HG02623 (cell line): ENCODE results near the gene DENND4A.

ENCODE experiments used
- ATAC-seq: cut with Tn5 transposase; IDR thresholded peaks from one replicate; pipeline ENCODE4 v1.9.1; 2021; ENCODE audit warnings: moderate library complexity; ENCODE audit not compliant: unreplicated experiment

Gene DENND4A

DNA sequence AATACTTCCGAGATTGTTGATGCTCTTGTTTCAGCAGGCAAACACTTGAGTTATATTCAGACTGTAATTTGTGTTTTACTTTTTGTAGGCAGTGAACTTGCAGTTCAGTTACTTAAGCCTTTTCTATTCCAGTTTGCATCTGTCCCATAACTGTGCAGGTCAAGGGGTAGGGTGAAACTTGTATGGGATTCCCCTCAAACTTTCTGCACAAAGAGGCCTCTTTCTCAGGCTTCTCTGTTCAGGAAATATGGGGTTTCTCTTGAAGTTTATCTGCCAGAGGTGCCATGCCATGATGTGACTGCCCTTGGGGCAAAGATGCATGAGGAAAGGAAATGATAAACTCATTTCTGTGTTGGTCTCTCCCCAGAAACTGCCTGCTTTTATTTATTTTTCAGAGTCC is 103.6 kb downstream of the DENND4A start:
- no peak for ATAC-seq

DNA sequence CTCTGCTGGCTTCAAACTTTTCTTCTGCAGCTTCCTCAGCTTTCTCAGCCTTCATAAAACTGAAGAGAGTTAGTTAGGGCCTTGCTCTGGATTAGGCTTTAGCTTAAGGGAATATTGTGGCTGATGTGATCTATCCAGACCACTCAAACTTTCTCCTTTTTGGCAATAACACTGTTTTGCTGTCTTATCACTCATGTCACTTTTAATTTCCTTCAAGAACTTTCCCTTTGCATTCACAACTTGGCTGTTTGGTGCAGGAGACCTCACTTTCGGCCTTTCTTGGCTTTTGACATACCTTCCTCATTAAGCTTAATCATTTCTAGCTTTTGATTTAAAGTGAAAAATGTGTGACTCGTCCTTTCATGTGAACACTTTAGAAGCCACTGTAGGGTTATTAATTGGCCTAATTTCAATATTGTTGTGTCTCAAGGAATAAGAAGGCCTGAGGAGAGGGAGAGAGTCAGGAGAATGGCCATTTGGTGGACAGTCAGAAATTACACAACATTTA is 109.6 kb downstream of the DENND4A start:
- no peak for ATAC-seq

DNA sequence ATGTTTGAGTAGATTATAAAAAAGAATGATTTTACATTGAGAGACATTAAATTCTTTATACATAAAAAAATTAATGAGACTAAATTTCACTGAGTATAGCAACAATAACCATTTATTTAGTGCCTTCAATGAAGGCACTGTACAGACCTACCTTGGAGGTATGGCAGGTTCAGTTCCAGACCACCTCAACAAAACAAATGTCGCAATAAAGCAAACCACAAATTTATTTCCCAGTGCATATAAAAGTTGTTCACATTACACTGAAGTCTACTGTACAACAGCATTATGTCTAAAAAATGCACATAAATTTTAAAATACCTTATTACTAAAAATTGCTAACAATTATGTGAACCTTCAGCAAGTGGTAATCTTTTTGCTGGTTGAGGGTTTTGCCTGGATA is 111.5 kb downstream of the DENND4A start:
- no peak for ATAC-seq

DNA sequence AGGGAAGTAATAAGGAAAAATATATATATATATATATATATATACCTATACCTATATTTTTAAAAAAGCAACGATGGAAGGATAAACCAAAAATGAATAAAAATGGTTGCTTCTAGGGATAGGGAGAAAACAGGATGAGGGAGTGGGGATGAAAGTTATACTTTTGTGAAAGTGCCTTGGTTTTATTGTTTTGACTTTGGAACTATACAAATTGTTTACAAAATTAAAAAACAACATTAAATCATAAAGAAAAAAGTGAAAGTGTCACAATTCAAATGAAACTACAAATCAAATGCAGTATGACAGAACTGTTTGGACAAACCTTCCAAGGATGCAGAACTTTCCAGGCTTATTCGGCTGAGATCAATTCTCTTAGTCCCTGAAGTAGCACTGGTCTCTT is 116.0 kb downstream of the DENND4A start:
- ATAC-seq: no peak

DNA sequence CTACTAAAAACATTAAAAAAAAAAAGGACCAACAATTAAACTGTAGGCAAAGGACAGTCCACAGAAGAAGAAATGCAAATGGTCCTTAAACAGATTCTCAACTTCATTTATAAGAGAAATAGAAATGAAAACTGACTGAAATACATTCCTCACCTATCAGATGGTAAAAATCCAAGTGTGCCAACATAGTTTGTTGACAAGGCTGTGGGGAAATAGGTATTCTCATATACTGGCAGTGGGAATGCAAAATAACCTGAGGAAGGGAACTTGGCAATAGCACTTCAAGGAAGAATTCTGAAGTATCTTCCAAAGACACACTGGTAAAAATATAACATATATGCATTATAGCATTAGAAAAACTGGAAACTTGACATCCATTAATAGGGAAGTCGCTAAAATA is 116.5 kb downstream of the DENND4A start:
- no peak for ATAC-seq

DNA sequence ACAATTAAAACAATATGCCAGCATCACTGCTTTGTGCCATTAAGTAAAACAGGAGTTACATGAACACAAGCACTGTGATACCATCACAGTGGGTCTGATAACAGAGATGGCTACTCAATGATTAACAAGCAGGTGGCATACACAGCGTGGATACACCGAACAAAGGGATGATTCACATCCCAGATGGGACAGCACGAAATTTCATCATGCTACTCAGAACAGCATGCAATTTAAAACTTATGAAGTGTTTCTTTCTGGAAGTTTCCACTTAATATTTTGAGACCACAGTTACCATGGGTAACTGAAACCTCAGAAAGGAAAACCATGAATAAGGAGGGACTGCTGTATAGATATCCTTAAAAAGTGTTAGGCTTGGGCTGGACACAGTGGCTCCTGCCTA is 125.8 kb downstream of the DENND4A start:
- ATAC-seq: no peak

DNA sequence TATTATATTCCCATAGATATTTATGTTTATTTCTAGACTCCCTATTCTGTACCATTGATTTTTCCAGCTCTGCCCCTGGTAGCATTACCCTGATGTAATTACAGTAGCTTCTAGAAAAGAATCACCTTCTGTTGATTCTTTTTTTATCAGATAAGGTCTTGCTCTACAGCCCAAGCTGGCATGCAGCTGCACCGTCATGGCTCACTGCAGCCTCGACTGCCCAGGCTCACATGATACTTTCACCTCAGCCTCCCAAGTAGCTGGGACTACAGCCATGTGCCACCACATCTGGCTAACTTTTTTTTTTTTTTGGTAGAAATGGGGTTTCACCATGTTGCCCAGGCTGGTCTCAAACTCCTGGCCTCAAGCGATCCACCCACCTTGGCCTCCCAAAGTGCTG is 128.6 kb downstream of the DENND4A start:
- ATAC-seq: no peak

DNA sequence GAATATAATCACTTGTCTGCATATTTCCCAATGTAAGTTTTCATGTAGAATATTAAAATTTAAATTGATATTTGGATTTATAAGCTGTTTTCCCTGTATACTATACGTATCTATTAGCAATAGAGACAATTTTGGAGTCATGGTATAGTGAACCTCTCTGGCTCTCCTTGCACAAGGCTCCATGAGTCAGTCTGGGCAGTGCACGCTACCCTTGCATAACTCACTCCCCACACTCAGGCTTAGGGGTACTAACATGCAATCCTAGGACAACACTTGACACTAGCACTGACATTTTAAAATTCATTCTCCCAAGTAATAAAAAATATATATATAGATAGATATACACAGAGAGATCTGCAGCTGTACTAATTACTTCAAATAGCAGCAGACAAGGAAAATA is 131.2 kb downstream of the DENND4A start:
- no peak for ATAC-seq

DNA sequence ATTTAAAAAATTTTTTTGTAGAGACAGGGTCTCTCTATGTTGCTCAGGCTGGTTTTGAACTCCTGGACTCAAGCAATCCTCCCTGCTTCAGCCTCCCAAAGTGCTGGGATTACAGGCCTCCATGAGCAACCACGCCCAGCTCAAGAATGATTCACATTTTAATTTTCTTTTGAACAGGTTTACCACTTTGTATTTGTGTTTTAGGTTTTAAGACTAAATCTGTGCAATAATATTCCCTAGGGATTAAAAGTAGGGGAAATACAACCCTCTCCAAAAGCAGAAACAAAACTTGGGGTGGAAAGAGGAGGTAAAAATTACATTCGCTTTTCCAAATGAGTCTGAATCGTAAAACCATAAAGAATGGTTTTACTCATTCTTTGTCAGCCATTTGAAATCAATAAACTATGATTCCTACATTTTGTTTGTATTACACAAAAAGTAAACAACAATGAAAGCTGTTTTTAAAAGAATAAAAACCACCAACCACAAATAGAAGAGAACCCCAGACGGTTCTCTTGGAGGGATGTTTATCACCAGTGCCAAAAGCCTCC is 132.5 kb downstream of the DENND4A start:
- ATAC-seq: no peak

DNA sequence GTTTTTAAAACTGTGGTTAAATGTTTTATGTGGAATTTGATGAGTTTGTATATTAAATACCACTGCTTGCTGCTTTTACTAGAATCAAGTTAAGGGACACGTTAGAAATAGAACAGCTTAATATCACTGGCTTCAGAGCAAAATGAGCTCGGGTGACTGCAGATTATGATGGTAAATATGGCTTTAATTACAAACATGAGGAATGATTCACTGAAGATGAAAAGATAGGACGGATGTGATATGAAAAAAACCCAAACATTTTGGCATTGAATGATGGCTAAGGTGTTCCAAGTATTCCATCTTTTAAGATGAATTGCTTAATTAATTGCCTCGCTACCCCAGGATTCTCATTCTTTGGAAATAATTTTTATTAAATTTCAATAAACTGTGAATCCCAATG is 136.6 kb downstream of the DENND4A start:
- ATAC-seq: no peak

DNA sequence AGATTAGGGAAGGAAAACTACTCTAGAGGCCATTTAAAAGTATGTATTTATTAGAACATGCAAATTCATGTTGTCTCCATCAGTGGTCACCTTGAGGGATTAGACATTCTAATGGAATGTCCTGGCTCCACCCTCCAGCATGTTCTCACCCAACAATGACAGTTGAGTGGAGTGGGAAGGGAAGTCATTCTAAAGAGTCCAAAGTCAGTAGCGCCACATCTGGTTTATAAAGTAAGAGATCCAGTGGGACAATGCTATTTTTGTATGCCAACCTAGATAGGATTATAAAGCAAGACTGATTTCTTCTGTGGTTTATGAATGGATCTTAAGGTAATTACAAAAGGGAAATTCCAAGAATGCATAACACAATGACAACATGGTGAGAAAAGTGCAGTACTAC is 137.1 kb downstream of the DENND4A start:
- no peak for ATAC-seq

DNA sequence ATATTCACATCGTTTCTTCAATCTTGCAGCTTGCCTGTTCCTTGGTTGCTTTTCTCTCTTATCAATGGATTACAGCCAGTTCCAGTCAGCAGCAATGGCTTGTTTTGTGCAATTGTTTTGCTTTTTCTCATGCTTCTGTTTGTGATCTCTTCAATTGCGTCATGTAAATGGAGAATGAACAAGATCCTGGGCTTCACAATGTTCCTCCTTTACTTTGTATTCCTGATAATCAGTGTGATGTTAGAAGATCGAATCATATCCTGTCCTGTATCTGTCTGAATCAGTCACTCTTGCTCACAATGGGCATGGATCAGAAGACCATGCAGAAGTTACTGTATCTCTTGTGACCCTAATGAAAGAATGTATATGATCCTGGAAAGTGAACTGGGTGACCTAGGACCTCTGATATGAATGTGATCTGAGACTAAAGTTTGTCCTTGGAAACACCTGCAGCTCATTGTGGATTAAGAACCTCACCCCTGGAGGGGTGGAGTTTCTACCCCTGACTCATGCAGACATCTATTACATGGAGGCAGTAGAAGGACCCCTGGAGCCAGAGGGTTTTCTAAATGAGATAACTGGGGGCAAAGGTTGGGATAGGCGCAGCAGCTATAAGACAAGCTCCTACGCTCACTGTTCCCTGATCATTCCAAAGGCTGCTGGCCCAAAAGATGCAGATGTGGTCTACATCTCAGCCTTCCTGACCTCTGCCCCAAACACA is 138.1 kb downstream of the DENND4A start:
- no peak for ATAC-seq

DNA sequence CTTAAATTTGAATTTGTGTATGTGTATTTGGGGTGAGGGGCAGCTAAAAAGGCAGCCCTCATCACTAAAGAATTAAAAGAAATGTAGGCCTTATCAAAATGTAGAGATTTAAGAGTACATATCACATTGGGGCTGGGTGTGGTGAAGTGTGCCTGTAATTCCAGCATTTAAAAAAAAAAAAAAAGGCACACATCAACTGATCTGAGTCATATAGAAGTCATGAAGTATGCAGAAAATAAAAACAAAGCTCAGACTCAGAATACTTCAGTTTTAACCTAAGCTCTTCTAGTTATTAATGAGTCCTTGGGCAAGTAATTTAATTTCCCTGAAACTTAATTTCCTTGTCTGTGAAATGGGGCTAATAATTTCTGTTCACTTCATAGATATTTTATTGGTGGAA is 138.8 kb downstream of the DENND4A start:
- no peak for ATAC-seq

DNA sequence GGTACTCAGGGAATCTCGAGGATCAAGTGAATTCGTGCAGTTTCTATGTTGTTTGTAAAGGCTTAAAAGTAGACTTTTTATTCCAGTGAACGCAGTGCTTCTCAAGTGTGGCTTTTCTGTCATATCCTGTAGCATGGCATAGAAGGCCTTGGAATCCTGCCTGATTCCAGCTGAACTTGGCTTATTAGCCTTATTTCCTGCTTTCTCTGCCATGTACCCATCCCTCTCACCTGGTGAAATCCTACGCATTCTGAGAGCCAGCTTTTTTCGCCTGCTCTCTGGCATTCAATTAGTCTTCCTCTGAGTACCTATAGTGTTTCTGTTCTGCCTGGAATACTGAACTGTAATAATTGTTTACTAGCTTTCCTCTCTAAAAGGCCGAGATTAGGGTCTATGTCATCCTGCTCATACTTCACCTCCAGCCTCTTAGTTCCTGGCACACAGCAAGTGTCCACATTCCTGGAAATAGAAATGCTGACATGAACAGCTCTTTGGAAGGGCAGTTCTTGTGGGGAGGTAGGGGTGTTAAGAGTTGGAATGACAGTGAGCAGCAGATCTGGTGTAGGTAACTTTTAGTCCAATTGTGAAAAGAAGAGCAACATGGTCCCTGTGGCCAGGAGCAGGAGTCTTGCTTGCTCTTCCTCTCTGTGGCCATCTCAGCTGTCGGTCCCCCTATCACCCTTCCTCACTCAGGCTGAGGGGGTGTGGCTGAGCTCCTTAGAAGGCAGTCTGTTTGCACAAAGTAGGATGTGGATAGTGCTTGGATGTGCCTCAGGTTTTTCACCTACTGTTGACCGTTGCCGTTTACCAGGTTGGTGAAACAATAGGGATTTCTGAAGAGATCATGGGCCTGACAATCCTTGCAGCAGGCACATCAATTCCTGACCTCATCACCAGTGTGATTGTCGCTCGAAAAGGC is 140.0 kb downstream of the DENND4A start:
- ATAC-seq: no peak

DNA sequence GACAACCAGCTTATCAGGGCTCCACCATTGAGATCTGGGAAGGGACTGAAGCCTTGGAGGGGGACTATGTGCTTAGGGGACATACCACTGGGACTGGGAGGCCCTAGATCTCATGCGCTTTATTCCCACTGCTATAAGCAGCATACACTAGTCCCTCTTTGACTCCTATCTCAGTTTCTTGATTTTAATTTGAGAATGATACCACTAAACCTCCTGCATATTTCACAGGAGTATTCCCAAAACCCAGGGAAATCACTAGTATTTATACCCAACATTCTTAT is 141.1 kb downstream of the DENND4A start:
- no peak for ATAC-seq

DNA sequence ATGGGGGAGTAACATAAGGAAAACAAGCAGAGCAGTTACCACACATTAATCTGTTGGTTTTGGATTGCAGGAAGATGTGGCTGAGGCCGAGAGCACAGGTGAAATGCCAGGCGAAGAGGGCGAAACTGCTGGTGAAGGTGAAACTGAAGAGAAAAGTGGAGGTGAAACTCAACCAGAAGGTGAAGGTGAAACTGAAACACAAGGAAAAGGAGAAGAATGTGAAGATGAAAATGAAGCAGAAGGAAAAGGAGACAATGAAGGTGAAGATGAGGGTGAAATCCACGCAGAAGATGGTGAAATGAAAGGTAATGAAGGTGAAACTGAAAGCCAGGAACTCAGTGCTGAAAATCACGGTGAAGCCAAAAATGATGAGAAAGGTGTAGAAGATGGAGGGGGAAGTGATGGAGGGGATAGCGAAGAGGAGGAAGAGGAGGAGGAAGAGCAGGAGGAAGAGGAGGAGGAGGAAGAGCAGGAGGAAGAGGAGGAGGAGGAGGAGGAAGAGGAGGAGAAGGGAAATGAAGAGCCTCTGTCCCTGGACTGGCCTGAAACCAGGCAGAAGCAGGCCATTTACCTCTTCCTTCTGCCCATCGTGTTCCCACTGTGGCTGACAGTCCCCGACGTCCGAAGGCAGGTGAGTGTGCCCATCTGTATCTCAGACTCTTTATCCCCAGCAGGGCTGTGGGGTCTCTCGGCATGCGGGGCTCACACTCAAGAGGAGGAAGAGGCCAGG is 141.6 kb downstream of the DENND4A start:
- ATAC-seq: no peak

DNA sequence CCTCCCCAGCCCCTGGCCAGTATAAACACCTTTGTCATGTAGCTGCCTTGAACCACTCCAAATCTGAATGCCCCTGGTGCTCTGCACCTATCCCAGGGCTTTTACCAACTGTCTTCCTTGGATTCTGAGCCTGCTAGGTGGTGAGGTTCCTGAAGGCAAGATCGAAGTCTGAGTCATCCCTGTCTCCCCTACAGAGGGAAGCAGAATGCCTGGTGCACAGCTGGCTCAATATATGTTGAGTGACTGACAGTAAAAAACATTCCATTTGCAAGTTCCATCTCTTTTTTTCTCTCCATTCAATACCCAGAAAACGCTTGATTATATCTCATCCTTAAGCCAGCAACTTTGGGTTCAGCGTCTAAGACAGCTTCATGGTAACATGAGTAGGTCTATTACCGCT is 145.6 kb downstream of the DENND4A start:
- ATAC-seq: no peak

DNA sequence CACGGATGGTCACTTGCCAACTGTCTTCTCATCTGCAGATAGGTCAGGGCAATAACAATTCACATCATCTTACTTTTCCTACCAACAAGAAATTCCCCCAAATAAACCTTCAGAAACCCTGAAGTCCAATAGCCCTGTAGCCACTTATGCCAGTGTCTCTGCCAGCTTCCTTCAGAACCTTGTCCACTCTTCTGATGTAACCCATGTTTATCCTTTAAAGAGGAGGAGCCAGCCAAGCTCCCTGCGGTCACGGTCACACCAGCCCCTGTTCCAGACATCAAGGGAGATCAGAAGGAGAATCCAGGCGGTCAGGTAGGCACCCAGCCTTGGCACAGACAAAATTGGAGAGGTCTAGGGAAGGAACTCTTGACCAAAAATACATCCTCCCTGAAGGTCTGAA is 146.7 kb downstream of the DENND4A start:
- ATAC-seq: no peak

DNA sequence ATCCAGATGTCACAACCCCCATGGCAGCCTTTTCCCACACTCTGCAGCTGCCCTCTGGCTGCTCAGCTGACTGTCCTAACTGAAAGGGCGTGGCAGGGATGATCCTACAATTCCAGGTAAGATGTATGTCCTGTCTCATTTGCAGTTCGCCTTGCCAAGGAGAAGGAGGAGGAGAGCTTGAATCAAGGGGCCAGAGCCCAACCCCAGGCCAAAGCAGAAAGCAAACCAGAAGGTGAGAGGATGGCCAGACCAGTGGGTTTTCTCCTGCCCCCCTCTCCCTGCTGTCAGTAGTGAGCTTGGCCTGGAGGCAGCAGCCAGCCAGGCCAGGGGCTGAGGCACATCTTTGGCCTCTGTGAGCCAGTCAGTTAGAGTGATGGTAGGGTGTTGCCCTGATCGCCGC is 147.8 kb downstream of the DENND4A start:
- no peak for ATAC-seq

DNA sequence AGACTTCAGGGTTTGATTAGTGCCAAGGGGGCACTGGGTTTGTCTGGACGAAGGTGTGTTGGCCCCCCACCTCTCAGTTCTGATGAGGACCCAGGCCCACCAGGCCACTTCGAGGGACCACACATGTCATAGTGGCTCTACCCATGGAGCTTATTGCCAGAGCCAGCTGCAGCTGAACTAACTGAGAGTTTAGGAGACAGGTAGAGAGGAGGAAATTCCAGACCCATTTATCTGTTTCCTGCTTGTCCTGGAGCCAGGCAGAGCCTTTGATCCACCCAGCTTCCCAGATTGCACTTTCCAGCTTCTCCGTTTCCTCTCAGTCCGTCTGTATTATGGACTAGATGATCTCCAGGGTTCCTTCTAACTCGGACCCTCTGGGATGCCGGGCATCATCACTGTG is 149.5 kb downstream of the DENND4A start:
- ATAC-seq: no peak

DNA sequence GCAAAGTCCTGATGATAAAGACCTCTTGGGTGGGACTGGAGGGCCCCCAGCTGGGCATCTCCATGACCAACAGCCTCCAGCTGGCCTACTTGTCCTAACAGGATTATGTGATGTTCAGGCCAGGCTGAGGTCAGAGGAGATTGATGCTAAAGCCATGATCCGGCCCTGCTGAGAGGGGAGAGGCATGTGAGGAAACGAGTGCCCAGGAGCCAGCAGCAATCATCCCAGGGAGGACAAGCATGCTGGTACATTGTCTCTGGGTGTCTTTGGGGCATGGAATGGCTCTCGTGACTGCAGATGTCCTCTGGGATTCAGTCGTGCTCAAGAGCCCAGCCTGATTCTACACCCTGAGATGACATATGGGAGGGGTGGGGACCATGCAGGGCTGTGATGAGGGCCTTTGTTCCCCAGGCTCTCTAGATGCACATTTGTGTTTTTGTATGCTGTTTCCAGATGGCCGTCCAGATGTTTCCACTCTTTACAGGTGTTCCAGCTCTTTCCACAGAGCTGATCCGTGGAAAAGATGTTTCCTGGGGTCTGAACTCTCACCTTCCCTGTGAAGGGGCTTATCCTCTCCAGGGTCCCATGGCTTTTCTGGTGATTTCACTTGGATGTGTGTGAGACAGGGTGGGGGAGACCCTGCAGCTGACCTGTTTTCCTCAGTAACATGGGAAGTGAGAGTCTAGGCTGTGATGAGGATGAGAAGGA is 150.2 kb downstream of the DENND4A start:
- ATAC-seq: no peak
